HL-60 (cell line): ENCODE data around the gene MSLN.

ENCODE experiments used
- DNase-seq, 2 experiments: peaks; one replicate each; pipeline ENCODE4 v3.0.0-alpha.2; 2010 to 2020; ENCODE audit warnings: low read depth in 1 of 2, low spot score in 1 of 2
- H3K27ac ChIP-seq: fragments of 250-450 bp; sonication (Bioruptor Pico); replicated peaks from 2 replicates; pipeline ENCODE4 v1.5.1; 2020; ENCODE audit warnings: mild to moderate bottlenecking, moderate library complexity
- H3K27me3 ChIP-seq: fragments of 250-450 bp; sonication (Bioruptor Pico); 2 replicates; pipeline ENCODE4 v1.5.1; 2021; ENCODE audit warnings: mild to moderate bottlenecking, moderate library complexity; ENCODE audit not compliant: insufficient read depth, poor library complexity, severe bottlenecking
- H3K4me3 ChIP-seq: replicated peaks from 2 replicates; pipeline ENCODE4 v1.5.1; 2011; ENCODE audit warnings: mild to moderate bottlenecking, control low read depth, low read length; ENCODE audit not compliant: insufficient read depth
- GABPA ChIP-seq: IDR thresholded peaks from 2 replicates; pipeline ENCODE4 v1.6.1; 2012; ENCODE audit warnings: low read depth
- POLR2AphosphoS5 ChIP-seq: IDR thresholded peaks from 2 replicates; pipeline ENCODE4 v1.6.1; 2012; ENCODE audit warnings: low read depth
- SPI1 ChIP-seq: IDR thresholded peaks from 2 replicates; pipeline ENCODE4 v1.6.1; 2012; ENCODE audit warnings: low read depth, mild to moderate bottlenecking, borderline replicate concordance
- TF ChIP-seq, protein P1 (sequence below): IDR thresholded peaks from one replicate; pipeline ENCODE4 v1.5.1; 2011; ENCODE audit warnings: low read length, control low read depth, inconsistent platforms; ENCODE audit not compliant: insufficient read depth
- TF ChIP-seq, protein P2 (sequence below): IDR thresholded peaks from 2 replicates; pipeline ENCODE4 v1.6.1; 2012; ENCODE audit warnings: low read depth; ENCODE audit not compliant: insufficient replicate concordance

Gene MSLN

DNA sequence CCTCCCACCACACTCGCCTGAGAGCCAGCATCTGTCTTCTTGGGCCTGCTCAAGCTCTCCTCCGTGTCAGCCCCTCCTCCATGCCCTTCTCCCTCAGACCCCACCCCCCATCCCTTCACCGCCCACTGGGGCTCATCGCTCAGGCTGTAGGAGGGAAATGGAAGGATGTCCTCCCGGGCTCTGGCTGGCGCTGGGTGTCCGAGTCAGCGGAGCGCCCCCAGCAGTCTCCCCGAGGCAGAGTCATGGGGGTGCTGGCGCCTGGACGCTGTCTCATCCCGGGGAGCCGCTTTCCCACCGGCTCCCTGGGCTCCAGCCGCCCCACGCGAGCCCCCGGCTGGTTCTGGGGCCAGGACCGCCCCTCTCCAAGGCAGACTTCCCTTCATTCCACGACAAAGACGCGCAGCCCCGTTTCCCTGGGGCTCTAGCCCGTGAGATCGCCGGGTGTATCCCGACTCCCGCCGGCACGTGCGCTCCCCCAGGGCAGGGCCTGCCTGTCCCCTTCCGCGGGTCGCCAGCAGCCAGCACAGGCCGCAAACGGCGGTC is 40.0 kb upstream of the MSLN start:
- peak in 1 of 2 experiments; percentile 61 for DNase-seq
- H3K27ac ChIP-seq: peak overlapping the region; percentile 84
- H3K4me3 ChIP-seq: peak overlapping the region; percentile 52
- peaks cover 5% of the 10 kb centered on the region for H3K27me3 ChIP-seq
- TF ChIP-seq, protein P1, sequence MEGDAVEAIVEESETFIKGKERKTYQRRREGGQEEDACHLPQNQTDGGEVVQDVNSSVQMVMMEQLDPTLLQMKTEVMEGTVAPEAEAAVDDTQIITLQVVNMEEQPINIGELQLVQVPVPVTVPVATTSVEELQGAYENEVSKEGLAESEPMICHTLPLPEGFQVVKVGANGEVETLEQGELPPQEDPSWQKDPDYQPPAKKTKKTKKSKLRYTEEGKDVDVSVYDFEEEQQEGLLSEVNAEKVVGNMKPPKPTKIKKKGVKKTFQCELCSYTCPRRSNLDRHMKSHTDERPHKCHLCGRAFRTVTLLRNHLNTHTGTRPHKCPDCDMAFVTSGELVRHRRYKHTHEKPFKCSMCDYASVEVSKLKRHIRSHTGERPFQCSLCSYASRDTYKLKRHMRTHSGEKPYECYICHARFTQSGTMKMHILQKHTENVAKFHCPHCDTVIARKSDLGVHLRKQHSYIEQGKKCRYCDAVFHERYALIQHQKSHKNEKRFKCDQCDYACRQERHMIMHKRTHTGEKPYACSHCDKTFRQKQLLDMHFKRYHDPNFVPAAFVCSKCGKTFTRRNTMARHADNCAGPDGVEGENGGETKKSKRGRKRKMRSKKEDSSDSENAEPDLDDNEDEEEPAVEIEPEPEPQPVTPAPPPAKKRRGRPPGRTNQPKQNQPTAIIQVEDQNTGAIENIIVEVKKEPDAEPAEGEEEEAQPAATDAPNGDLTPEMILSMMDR: peak; percentile 29
- no peak for TF ChIP-seq GABPA
- TF ChIP-seq, protein P2, sequence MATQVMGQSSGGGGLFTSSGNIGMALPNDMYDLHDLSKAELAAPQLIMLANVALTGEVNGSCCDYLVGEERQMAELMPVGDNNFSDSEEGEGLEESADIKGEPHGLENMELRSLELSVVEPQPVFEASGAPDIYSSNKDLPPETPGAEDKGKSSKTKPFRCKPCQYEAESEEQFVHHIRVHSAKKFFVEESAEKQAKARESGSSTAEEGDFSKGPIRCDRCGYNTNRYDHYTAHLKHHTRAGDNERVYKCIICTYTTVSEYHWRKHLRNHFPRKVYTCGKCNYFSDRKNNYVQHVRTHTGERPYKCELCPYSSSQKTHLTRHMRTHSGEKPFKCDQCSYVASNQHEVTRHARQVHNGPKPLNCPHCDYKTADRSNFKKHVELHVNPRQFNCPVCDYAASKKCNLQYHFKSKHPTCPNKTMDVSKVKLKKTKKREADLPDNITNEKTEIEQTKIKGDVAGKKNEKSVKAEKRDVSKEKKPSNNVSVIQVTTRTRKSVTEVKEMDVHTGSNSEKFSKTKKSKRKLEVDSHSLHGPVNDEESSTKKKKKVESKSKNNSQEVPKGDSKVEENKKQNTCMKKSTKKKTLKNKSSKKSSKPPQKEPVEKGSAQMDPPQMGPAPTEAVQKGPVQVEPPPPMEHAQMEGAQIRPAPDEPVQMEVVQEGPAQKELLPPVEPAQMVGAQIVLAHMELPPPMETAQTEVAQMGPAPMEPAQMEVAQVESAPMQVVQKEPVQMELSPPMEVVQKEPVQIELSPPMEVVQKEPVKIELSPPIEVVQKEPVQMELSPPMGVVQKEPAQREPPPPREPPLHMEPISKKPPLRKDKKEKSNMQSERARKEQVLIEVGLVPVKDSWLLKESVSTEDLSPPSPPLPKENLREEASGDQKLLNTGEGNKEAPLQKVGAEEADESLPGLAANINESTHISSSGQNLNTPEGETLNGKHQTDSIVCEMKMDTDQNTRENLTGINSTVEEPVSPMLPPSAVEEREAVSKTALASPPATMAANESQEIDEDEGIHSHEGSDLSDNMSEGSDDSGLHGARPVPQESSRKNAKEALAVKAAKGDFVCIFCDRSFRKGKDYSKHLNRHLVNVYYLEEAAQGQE: no peak

GRCh38 chr16:720990-721764 is 39.4 kb upstream of the MSLN start, which contains the start of gene ANTKMT:
Gene ANTKMT (plus strand): TSS chr16:721146. CDS start chr16:721275, 129 bp downstream.
- TF ChIP-seq, protein P2: no peak
- TF ChIP-seq, protein P1: no peak
- TF ChIP-seq POLR2AphosphoS5 (peak; percentile 75), SPI1 (no peak), GABPA (peak; percentile 85)
- peak within 1 kb of the TSS; percentile 52 for H3K4me3 ChIP-seq
- H3K27me3 ChIP-seq: peaks cover 3% of the 10 kb centered on the region
- H3K27ac ChIP-seq: peak within 1 kb of the TSS; percentile 84
- DNase-seq: peak; percentile 87 to 89

DNA sequence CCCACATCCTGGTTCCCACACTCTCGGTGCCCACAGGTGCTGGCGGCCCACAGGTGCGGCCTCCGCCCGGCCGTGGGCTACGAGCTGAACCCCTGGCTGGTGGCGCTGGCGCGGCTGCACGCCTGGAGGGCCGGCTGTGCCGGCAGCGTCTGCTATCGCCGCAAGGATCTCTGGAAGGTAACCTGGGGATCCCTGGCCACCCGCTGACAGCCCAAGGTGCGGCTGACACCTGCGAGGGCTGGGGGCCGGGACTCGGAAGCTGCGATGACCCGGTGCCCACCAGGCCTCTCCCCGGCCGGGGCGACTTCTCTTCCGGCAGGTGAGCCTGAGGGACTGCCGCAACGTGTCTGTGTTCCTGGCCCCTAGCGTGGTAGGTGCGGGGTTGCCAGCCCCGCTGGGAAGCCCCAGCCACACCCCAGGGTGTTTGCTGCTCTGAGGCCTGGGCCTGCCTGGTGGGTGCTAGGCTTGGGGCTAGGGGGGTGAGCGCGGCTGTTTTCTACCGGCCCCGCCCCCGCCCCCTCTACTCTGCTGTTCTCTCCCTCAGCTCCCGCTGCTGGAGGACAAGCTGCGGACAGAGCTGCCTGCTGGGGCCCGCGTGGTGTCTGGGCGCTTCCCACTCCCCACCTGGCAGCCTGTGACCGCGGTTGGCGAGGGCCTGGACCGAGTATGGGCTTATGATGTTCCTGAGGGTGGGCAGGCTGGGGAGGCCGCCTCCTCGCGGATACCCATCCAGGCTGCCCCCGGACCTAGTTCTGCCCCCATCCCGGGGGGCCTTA is 38.6 kb upstream of the MSLN start:
- no peaks in the 10 kb centered on the region for H3K27me3 ChIP-seq
- no peak for TF ChIP-seq POLR2AphosphoS5
- TF ChIP-seq SPI1: no peak
- TF ChIP-seq, protein P2: no peak
- no peak for TF ChIP-seq GABPA
- TF ChIP-seq, protein P1: no peak
- H3K4me3 ChIP-seq: peak overlapping the region; percentile 52
- DNase-seq: no peak
- peak overlapping the region; percentile 49 for H3K27ac ChIP-seq
